HG03280 (cell line): ENCODE results near the gene FSTL4.

Source experiments
- ATAC-seq: cut with Tn5 transposase; IDR thresholded peaks from one replicate; pipeline ENCODE4 v1.9.1; 2021; ENCODE audit warnings: mild to moderate bottlenecking, moderate library complexity; ENCODE audit not compliant: unreplicated experiment

FSTL4 gene

DNA sequence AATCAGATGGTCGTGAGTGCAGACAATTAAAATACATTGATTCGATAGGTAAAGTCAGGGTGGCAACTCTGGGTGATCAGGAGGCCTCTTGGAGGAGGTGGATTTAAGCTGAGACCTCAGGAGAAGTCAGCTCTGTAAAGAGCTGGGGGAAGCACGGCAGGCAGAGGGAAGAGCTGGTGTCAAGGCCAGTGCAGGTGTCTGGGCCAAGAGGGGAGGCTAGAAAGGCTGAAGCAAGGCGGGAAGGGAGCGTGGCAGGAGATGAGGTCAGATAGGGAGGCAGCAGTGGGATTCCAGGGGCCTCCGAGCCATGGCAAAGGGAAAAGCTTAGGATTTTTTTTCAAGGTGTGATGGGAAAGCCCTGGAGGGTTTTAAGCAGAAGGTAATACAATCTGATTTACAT is 178.7 kb downstream of the FSTL4 start:
- no peak for ATAC-seq

- no peak for ATAC-seq
These were observed 179.3 kb downstream of the FSTL4 start for GRCh38 chr5:133432956-133433532.

DNA sequence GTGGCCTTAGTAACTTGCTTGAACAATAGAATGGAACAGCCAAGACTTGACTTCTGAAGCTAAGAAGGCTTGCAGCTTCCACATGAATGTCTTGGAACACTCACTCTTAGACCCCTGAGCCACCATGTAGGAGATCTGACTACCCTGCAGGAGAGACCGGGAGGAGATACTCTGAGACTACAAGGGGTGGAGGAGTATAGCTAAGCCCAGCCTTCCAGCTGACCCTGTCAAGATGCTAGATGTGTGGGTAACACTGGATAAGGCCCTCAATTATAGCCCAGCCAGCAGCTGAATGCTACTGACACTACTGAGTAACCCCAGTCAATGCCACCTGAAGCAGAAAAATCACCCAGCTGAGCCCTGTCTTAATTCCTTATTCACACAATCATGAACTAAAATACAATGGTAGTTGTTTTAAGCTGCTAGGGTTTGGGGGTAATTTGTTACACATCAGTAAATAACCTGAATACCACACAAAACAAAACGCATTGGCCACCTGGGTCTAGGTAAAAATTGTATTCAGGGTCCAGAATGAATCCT is 180.9 kb downstream of the FSTL4 start:
- ATAC-seq, result no peak

- ATAC-seq, result no peak
These were observed 182.2 kb downstream of the FSTL4 start for GRCh38 chr5:133430095-133430494.

DNA sequence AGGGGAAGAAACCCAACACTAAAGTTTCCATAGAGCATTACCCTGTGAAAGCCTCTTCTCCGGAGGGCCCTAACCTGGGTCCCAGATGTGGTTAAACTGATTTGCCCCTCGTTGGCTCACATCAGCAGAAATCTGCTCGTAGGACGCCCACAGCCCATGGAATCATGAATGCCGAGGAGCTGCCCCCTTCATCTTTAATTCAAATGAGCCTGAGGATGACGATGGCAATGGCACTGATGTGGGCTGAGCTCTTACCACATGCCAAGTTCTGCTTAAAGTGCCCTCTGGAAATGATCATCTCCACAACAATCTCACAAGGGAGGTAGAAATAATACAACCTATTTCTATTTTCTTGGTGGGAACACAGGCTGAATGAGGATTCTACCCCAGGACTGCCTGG is 183.3 kb downstream of the FSTL4 start:
- no peak for ATAC-seq

- ATAC-seq, result no peak
These were observed 184.2 kb downstream of the FSTL4 start for GRCh38 chr5:133428072-133428660.

- ATAC-seq, result no peak
These were observed 185.1 kb downstream of the FSTL4 start for GRCh38 chr5:133427121-133427777.

DNA sequence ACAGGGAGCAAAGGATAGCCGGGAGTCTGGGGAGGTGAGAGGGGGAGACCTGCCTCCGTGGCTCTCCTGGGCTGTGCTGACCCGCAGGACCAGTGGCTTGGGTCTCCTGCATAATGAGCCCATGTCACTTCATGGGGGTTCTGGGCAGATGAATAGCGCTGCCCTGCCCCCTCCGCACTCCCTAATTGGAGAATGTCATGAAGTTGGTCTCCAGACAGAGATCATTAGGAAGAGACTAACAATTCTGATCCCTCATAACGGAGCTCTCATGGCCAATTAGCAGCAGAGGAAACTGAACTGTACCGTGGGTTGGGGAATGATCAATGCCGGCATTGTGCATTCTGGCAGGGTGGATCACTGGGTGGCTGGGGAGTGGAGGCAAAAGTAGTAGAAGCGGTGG is 186.1 kb downstream of the FSTL4 start:
- no peak for ATAC-seq

DNA sequence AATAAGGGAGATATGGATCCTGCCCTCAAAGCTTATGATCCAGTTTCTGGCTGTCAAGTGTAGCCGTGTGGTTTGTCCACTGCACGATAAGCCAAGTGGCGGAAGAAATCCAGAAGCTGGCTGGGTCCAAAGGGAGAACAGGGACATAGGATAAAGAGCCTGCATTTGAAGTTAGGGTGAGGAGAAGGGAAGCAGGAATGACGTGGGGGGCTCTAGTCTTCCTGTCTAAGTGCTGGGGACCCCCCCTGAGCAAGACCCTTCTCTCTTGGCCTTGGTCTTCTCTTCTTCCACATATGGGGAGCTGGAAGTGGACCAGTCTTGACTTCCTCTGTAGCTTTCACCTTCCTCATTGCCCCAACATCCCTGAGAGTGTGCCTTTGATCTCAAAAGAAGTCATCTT is 186.6 kb downstream of the FSTL4 start:
- ATAC-seq, result no peak

DNA sequence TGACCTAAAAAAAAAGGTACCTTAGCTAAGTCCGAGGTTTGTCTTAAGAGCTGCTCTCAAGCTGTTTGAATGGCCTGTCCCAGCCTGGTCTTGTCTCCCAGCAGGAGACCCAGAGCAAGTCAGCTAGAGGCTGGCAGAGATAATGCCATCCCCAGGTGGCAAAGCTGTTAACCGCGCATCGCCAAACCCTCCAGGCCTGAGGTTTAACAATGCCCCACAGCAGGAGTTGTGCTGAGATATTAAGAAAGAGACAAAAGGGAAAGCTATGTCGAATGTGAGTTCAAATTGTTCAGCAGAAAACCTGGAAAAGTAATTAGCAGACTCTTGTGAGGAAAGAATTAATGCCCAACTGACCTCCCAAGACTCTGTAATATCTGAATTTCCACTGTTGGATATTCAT is 187.1 kb downstream of the FSTL4 start:
- ATAC-seq, result no peak

DNA sequence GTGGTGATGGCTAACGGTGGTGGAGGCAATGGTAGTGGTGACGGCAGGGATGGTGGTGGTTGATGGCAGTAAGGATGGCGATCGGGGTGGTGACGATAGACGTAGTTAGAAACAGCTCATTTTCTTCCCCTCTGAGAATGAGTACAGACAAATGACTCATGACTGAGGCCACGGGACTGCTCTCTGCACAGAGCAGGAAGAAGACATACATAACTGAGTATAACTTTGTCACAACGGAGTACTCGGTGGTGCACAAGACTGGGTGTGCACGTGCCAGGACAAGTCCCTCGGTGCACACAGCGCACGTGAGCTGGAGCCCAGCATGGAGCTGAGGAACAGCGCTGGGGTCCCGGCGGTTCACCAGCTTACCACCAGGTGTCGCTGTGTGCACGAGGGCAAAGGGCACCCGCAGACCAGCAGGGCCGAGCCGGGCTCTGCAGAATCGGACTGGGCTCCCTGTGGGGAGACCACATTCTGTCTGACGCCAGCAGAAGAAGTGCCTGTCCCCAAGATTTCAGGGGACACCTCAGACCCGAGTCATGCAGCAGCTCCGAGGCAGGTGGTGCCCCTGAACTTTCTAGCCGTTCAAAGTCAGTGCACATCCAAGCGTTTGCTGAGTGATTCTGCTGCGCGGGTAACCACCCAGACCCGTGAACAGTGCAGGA is 188.6 kb downstream of the FSTL4 start:
- ATAC-seq, result peak; percentile 59

DNA sequence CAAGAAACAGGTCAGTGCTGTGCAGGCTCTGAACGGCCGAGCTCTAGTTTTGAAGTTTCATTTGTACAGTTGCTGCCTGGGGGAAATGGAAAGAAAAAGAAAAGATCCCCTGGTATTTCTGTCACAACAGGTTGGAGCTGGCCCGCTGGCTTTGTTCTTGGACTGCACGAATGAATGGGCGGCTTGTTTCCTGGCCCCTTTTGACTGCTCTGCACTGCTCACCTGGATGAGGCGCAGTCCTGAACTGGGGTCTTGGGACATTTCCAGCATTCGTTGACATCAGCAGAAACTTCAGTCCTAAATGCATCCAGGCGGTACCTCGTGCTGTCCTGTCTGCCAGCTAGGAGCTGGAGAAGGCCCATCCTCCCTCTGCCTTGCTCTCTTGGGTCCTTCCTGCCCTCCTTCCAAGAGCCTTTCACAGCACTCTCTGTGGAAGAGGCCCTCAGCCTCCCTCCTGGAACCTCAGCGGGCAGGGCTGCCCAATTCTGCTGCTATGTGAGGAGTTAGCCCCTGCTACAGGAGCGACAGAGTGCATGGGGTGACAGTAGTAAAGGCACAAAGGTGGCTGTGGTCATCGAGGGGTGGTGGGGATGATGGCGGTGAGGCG is 189.2 kb downstream of the FSTL4 start:
- ATAC-seq, result no peak

DNA sequence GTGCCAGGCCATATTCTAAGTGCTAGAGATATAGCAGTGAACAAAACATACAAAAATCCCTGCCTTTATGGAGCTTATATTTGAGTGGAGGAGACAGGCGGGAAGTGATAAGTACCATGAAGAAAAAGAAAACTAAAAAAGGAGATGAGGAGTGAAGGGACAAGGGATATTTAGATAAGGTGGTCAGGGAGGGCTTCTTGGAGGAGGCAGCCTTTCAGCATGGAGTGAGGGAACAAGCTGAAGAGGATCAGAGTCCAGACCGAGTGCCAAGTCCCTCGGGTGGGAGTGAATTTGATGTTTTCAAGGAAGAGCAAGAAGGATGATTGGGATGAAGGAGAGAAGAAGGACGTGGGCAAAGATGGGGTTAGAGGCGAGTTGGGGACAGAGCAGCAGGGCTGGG is 190.5 kb downstream of the FSTL4 start:
- ATAC-seq, result no peak

- ATAC-seq, result no peak
These were observed 190.9 kb downstream of the FSTL4 start for GRCh38 chr5:133421394-133421793.

DNA sequence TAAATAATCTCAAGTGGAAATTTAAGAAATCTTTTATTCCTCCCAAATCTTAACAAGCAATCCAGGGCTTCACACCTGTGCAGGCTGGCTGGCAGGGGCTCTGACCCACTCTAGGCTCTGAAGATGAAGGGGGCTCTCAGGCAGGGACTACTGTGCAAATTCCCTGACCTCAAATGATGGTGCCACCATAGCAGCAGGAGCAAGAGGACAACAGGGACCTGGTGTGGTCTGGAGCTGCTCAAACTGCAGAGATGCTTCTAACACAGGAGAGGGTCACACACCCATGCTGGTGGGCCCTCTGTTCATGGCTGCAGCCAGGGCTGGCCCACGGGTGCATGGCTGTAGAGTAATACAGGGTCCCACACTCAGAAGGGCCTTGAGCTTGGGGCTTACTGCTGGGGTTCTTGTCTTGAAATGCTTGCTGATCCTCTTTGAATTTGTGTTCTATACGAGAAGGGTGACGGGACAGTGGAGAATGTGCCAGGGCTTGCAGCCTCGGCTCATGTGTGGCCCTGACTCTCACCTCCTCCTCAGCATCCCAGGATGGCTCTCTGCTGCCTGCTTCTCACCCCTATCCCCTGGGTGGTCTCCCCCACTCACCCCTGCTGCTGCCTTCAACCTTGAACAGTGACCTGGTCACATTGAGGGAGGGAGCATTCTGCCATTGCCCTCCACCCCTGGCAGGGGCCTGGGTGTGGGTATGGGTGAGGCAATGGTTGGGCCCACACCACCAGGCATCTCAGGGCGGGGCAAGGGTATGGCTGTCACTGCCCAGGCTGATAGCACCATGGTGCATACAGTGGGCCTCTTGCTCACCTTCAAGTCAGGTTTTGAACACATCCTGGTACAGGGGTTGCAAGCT is 191.7 kb downstream of the FSTL4 start:
- ATAC-seq, result no peak

DNA sequence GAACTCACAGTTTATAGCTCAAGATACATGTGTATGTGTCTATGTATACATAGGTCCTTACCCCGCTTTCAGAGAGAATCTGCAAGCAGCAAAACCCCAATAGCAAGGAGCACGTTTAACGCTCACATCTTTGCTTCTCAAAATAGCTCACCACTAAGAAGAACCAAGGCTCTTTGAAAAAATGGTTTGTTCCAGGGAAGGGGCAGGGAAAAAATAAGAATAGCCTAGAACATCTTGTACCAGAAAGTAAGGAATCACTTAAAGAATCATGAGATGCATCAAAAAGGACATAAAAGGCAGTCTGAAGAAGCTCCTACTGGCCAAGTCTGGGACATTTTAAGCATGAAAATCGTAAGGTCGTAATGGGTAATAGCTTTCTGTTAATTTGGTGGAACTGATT is 196.4 kb downstream of the FSTL4 start:
- ATAC-seq, result no peak

DNA sequence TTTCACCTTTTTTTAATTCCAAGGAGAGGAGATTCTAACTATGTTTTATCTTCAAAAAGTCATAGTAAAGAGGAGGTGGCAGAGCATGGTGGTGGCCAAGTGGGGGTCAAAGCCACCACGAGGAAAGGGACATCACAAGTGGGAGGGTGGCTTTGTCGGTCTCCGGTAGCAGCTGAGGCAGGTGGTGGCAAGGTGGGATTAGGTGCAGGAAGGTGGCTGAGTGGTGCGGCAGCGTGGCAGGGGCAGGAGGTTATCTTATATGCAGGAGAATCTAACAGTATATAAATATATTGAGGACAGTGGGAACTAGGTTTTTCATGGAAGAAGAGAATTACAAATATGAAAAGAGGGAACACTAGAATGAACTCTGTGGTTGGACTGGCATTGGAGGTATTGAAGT is 196.8 kb downstream of the FSTL4 start:
- no peak for ATAC-seq

GRCh38 chr5:133412661-133413060 is 199.7 kb downstream of the FSTL4 start:
- ATAC-seq, result no peak

GRCh38 chr5:133410335-133410828 is 202.0 kb downstream of the FSTL4 start:
- no peak for ATAC-seq

- ATAC-seq, result no peak
These were observed 203.1 kb downstream of the FSTL4 start for GRCh38 chr5:133409210-133409674.
